Bladder microvascular endothelial cell (primary cell): ENCODE data around the gene PIK3R6. TPM values are rescaled to one million over a fixed set of nuclear protein-coding genes. Genes with fewer than 3 reads are reported as not detected.

Experiments
- total RNA-seq: library from RNA; depleted of rRNA; stranded (reverse); fragments of >200 nt; gene quantifications from 2 replicates; pipeline ENCODE4 v1.2.3, GENCODE V29; 2014

PIK3R6 gene, protein sequence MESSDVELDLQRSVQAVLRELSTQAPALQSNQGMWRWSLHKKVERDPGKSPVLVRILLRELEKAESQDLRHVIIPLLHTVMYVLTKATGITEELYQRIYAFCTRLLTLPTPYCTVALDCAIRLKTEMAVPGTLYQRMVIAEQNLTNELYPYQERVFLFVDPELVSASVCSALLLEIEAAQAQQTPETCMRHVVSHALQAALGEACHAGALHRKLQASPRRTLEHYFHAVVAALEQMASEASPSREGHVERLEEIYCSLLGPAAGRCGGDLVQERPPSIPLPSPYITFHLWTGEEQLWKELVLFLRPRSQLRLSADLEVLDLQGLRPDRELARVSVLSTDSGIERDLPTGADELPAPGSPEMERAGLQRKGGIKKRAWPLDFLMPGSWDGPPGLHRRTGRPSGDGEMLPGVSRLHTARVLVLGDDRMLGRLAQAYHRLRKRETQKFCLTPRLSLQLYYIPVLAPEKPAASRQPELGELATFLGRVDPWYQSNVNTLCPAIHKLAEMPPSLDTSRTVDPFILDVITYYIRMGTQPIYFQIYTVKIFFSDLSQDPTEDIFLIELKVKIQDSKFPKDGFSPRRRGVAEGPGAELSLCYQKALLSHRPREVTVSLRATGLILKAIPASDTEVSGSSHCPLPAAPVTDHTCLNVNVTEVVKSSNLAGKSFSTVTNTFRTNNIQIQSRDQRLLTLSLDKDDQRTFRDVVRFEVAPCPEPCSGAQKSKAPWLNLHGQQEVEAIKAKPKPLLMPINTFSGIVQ
- total RNA-seq = 0.31 TPM in 1 of 2 replicates, not detected in the other

DNA sequence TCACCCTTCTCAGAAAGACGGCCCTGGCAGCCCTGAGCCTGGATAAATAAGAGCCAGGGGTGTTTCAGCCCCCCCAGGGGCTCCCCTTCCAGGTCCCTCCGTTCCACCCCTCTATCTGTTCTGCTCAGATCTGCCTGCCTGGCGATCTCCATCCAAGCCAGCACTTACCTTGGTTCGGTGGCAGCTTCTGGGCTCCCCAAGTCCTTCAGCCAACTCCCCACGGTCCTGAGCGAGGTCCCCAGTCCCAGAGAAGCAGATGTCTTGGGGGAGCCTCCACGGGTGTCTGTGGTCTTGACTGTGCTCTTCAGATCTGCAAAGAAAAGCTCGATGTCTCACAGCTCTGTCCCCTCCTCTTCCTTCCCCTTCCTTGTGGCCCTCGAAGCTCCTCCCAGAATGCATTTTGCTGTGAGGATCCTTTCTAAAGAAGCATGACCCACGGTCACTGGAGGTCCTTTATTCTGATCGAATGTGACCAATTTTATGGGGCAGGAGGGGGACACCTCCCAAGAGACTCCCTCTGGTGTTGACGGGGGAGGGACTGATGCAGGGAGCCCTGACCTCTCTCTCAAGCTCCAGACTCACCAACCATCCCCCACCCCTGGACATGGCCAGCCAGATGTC is at the start of gene PIK3R6:
PIK3R6 (minus strand) TSS at position 314 of the 621 bp plus-strand sequence. CDS start 17,880 bp downstream, outside the sequence.

DNA sequence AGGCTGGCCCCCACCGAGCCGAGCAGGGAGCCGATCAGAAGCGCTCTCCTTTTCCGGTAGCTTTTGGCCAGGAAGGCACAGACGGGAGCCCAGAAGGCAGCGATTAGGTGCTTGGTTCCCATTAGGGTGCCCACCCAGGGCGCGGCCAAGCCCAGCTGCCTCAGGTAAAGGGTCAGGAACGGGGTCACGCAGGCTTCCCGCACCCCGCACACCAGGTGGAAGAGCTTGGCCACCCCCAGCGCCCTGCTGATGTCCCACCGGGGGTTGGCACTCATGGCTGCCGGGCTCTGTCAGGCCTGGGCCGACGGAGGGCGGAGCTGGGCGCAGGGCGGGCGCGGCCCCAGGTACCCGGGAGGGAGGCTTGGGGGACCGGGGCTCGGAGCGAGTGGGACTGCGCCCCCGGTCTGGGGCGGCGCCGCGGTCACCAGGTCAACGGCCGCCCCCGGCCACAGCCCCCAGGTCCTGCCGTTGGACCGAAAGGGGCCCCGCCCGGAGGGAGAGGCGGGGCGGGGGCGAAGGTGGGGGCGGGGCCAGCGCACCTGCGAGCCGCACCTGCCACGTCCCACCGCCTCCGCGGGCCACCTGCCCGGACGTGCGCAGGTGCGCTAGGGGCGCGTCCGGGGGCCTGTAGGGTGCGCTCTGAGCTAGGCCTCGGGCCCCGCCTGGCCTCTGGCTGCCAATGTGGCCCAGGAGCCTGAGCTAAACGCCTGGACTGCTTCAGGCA is 68.5 kb downstream of the PIK3R6 start, which contains the start of gene MFSD6L:
MFSD6L (minus strand) TSS at position 520 of the 724 bp plus-strand sequence; CDS start at position 275, 245 bp downstream.

DNA sequence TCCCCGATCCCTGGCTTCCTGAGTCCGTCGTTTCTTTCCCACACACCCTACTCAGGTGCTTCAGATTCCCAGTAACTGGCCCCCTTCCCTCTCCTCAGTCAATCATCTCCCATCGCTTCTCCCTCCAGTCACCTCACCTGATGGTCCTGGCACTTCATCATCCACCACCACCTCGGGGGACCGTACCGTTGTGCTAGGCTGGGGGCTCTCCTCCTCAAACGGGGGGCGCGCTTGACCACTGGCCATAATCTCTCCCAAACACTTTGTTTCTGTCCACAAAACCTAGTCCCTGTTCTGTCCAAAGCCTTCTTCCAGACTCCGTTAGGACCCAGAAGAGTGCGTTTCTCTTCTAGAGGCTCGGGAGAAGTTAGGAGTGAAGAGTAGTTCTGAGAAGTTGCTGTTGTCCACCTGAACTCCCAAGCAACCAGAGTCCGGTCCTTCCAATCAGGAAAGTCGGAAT is 109.3 kb downstream of the PIK3R6 start, which contains the start of gene SPDYE4:
SPDYE4 (minus strand) TSS at position 410 of the 460 bp plus-strand sequence; CDS start at position 246, 164 bp downstream.

Other genes starting within 250 kb of the PIK3R6 start
- gene MYH10, start 236.9 kb downstream of the PIK3R6 start, total RNA-seq = 120 and 416 TPM in 2 replicates
- gene CCDC42, start 122.8 kb downstream of the PIK3R6 start, total RNA-seq = not detected in 2 replicates
- gene SPDYE4, start 109.1 kb downstream of the PIK3R6 start, total RNA-seq = not detected in 2 replicates
- gene MFSD6L, start 68.3 kb downstream of the PIK3R6 start, total RNA-seq = 0.13 TPM in 1 of 2 replicates, not detected in the other
- not detected in 2 replicates for gene PIK3R5, start 98.0 kb upstream of the PIK3R6 start, total RNA-seq
- under 0.01 and 0.44 TPM in 2 replicates for gene NTN1, start 153.8 kb upstream of the PIK3R6 start, total RNA-seq